ENCODE results near the gene RNF224. TPM values are rescaled to one million over a fixed set of nuclear protein-coding genes. Genes with fewer than 3 reads are reported as not detected.

The RNF224 gene
- total and polyA plus RNA-seq, 2 of the 13 experiments (the other 11 are each of a cell fraction or from before 2014, with no cell fraction given): 0.09 TPM; not detected in 1

- TF ChIP-seq ZNF512 (CRISPR knock-in tag; IDR thresholded peaks at IDR 0.05) (no peak), ZNF687 (CRISPR knock-in tag; IDR thresholded peaks at IDR 0.05) (peak; percentile 40; the same call in 1 of the 2 replicates), HDAC1 (CRISPR knock-in tag; IDR thresholded peaks at IDR 0.05) (peak; percentile 50; the same call in 1 of the 2 replicates), POGZ (CRISPR knock-in tag; IDR thresholded peaks at IDR 0.05) (no peak), ZBTB39 (CRISPR knock-in tag; IDR thresholded peaks at IDR 0.05) (0 out of 2 replicates have a peak, but pooled peaks have one; percentile 22), TBX2 (CRISPR knock-in tag; IDR thresholded peaks at IDR 0.05; ENCODE audit: borderline replicate concordance) (peak; percentile 35; the same call in 1 of the 2 replicates), FOXK1 (CRISPR knock-in tag; IDR thresholded peaks at IDR 0.05; ENCODE audit: borderline replicate concordance, low read depth) (0 out of 2 replicates have a peak, but pooled peaks have one; percentile 13), ZNF468 (CRISPR knock-in tag; IDR thresholded peaks at IDR 0.05) (no peak), NCOA1 (CRISPR knock-in tag; IDR thresholded peaks at IDR 0.05) (peak; percentile 90), NFE2L1 (CRISPR knock-in tag; IDR thresholded peaks at IDR 0.05; ENCODE audit: borderline replicate concordance) (0 out of 2 replicates have a peak, but pooled peaks have one; percentile 22), ZNF670 (CRISPR knock-in tag; IDR thresholded peaks at IDR 0.05; ENCODE audit: borderline replicate concordance) (no peak), GATAD2A (CRISPR knock-in tag; IDR thresholded peaks at IDR 0.05) (peak; percentile 52; the same call in 1 of the 2 replicates), IRF9 (CRISPR knock-in tag; IDR thresholded peaks at IDR 0.05; ENCODE audit: borderline replicate concordance) (0 out of 2 replicates have a peak, but pooled peaks have one; percentile 13), ZNF225 (CRISPR knock-in tag; IDR thresholded peaks at IDR 0.05) (0 out of 2 replicates have a peak, but pooled peaks have one; percentile 28), SALL2 (CRISPR knock-in tag; IDR thresholded peaks at IDR 0.05) (peak; percentile 39; the same call in 1 of the 2 replicates), ELF1 (CRISPR knock-in tag; IDR thresholded peaks at IDR 0.05) (0 out of 2 replicates have a peak, but pooled peaks have one; percentile 28), ERF (CRISPR knock-in tag; IDR thresholded peaks at IDR 0.05) (peak; percentile 63; the same call in 1 of the 2 replicates), ZNF737 (CRISPR knock-in tag; IDR thresholded peaks at IDR 0.05; ENCODE audit: borderline replicate concordance) (no peak), ZNF558 (CRISPR knock-in tag; IDR thresholded peaks at IDR 0.05; ENCODE audit: borderline replicate concordance) (no peak), HNRNPLL (IDR thresholded peaks at IDR 0.05; ENCODE audit: low read depth, low read length, poor library complexity, severe bottlenecking) (no peak)
Measured at GRCh38 chr9:137227054-137227852, at the start of gene RNF224 (continued).
